IMR-90 (cell line): Measurements from ENCODE around the gene PPFIA2. TPM values are rescaled to one million over a fixed set of nuclear protein-coding genes. Genes with fewer than 3 reads are reported as not detected.

Experiments
- ATAC-seq: fragments of 200-7000 bp; cut with Tn5 transposase; 2 replicates; pipeline ENCODE4 v1.9.1; 2020; ENCODE audit warnings: low read depth, mild to moderate bottlenecking, moderate library complexity
- BruUV-seq: library from RNA; stranded (reverse); fragments of 400-500 nt; replicated peaks from 2 replicates; lab custom pipeline; 2021; lab: Mats Ljungman, UMichigan
- CTCF ChIA-PET: fragments of 300-600 bp; formaldehyde crosslinking; extraction: SDS; loops from one replicate; lab custom pipeline; 2021; ENCODE audit warnings: antibody characterized with exemption; lab: Yijun Ruan, JAX
- POLR2A ChIA-PET: fragments of 300-600 bp; sonication (Branson Sonifier 250); formaldehyde crosslinking; loops from one replicate; lab custom pipeline; 2022; ENCODE audit warnings: antibody characterized with exemption; ENCODE audit not compliant: unreplicated experiment; lab: Charles Lee
- DNase-seq: peaks from one replicate; pipeline ENCODE4 v3.0.0; 2013
- H2AFZ ChIP-seq: replicated peaks from 2 replicates; pipeline ENCODE3; 2013; ENCODE audit warnings: low read length, mild to moderate bottlenecking; ENCODE audit not compliant: poor library complexity
- H2AK5ac ChIP-seq: 2 replicates; pipeline ENCODE4 v1.6.1; 2013; ENCODE audit warnings: low read depth, low read length, inconsistent platforms
- H2AK9ac ChIP-seq: replicated peaks from 2 replicates; pipeline ENCODE3; 2013; ENCODE audit warnings: mild to moderate bottlenecking, low read depth, low read length, moderate library complexity; ENCODE audit not compliant: poor library complexity
- H2BK120ac ChIP-seq: 2 replicates; pipeline ENCODE4 v1.6.1; 2013; ENCODE audit warnings: low read depth, low read length, inconsistent platforms
- H2BK15ac ChIP-seq: 3 replicates; pipeline ENCODE4 v1.6.1; 2013; ENCODE audit warnings: low read depth, low read length, inconsistent platforms
- H2BK20ac ChIP-seq: 2 replicates; pipeline ENCODE4 v1.6.1; 2013; ENCODE audit warnings: low read depth, mild to moderate bottlenecking, inconsistent platforms, low read length, moderate library complexity
- H2BK5ac ChIP-seq: 2 replicates; pipeline ENCODE4 v1.6.1; 2013; ENCODE audit warnings: mild to moderate bottlenecking, low read depth, low read length, inconsistent platforms; ENCODE audit not compliant: poor library complexity, severe bottlenecking
- H3K14ac ChIP-seq: replicated peaks from 2 replicates; pipeline ENCODE4 v1.6.1; 2013; ENCODE audit warnings: low read depth, low read length, inconsistent platforms
- H3K18ac ChIP-seq: 2 replicates; pipeline ENCODE4 v1.6.1; 2013; ENCODE audit warnings: low read depth, low read length, control low read depth
- H3K23ac ChIP-seq: 2 replicates; pipeline ENCODE4 v1.6.1; 2013; ENCODE audit warnings: low read depth, low read length, inconsistent platforms
- H3K27ac ChIP-seq: 2 replicates; pipeline ENCODE4 v1.5.1; 2013; ENCODE audit warnings: mild to moderate bottlenecking, control low read depth, low read length; ENCODE audit not compliant: insufficient read depth
- H3K27me3 ChIP-seq: 2 replicates; pipeline ENCODE4 v1.6.1; 2013; ENCODE audit warnings: low read length; ENCODE audit not compliant: control insufficient read depth, insufficient read depth
- H3K36me3 ChIP-seq: 2 replicates; pipeline ENCODE4 v1.6.1; 2013; ENCODE audit warnings: low read length, mixed read lengths; ENCODE audit not compliant: control insufficient read depth, insufficient read depth
- H3K4ac ChIP-seq: 2 replicates; pipeline ENCODE4 v1.6.1; 2013; ENCODE audit warnings: low read depth, low read length, inconsistent platforms
- H3K4me1 ChIP-seq: 2 replicates; pipeline ENCODE4 v1.6.1; 2013; ENCODE audit warnings: low read length, mixed read lengths; ENCODE audit not compliant: control insufficient read depth, insufficient read depth
- H3K4me2 ChIP-seq: 2 replicates; pipeline ENCODE4 v1.6.1; 2013; ENCODE audit warnings: low read depth, mild to moderate bottlenecking, control low read depth, low read length, moderate library complexity
- H3K4me3 ChIP-seq: 2 replicates; pipeline ENCODE4 v1.5.1; 2013; ENCODE audit warnings: low read depth, mild to moderate bottlenecking, control low read depth, low read length, moderate library complexity; ENCODE audit not compliant: insufficient read depth
- H3K56ac ChIP-seq: 2 replicates; pipeline ENCODE4 v1.6.1; 2013; ENCODE audit warnings: low read length, inconsistent platforms; ENCODE audit not compliant: insufficient read depth; ENCODE audit errors: extremely low read depth
- H3K79me1 ChIP-seq, 2 experiments: 2 replicates each; pipeline ENCODE4 v1.6.1; 2013; ENCODE audit warnings: low read length in 2 of 2, inconsistent platforms in 1 of 2, low read depth in 1 of 2
- H3K9ac ChIP-seq: 2 replicates; pipeline ENCODE4 v1.6.1; 2013; ENCODE audit warnings: low read depth, low read length, control low read depth
- H3K9me1 ChIP-seq: 2 replicates; pipeline ENCODE4 v1.6.1; 2013; ENCODE audit warnings: low read length, inconsistent platforms; ENCODE audit not compliant: insufficient read depth
- H3K9me3 ChIP-seq: 2 replicates; pipeline ENCODE4 v1.6.1; 2013; ENCODE audit warnings: low read length; ENCODE audit not compliant: control insufficient read depth, insufficient read depth
- H4K20me1 ChIP-seq: 2 replicates; pipeline ENCODE4 v1.6.1; 2013; ENCODE audit warnings: low read length, inconsistent platforms; ENCODE audit not compliant: insufficient read depth
- H4K5ac ChIP-seq: 2 replicates; pipeline ENCODE4 v1.6.1; 2013; ENCODE audit warnings: mild to moderate bottlenecking, low read depth, low read length, control low read depth
- H4K8ac ChIP-seq, 2 experiments: 2 replicates each; pipeline ENCODE4 v1.6.1; 2013; ENCODE audit warnings: low read depth in 2 of 2, low read length in 2 of 2, control low read depth in 1 of 2, inconsistent platforms in 1 of 2
- H4K91ac ChIP-seq: 2 replicates; pipeline ENCODE4 v1.6.1; 2013; ENCODE audit warnings: low read depth, low read length, inconsistent platforms; ENCODE audit not compliant: insufficient read depth
- BHLHE40 ChIP-seq: fragments of 150-350 bp; IDR thresholded peaks from 2 replicates; pipeline ENCODE4 v1.6.1; 2016; ENCODE audit warnings: mild to moderate bottlenecking, low read depth, low read length
- CEBPB ChIP-seq: IDR thresholded peaks from 2 replicates; pipeline ENCODE4 v1.6.1; 2012; ENCODE audit warnings: low read depth, low read length, improper control_type of control experiment
- FOS ChIP-seq: fragments of 150-350 bp; IDR thresholded peaks from 2 replicates; pipeline ENCODE4 v1.6.1; 2016; ENCODE audit warnings: low read depth, low read length
- MAFK ChIP-seq: IDR thresholded peaks from 2 replicates; pipeline ENCODE4 v1.6.1; 2012; ENCODE audit warnings: low read depth, low read length, improper control_type of control experiment
- MAZ ChIP-seq: IDR thresholded peaks from 2 replicates; pipeline ENCODE4 v1.6.1; 2012; ENCODE audit warnings: low read depth, mild to moderate bottlenecking, low read length, improper control_type of control experiment, moderate library complexity, borderline replicate concordance
- MXI1 ChIP-seq: IDR thresholded peaks from 2 replicates; pipeline ENCODE4 v1.6.1; 2012; ENCODE audit warnings: low read depth, mild to moderate bottlenecking, low read length, moderate library complexity, borderline replicate concordance
- NFE2L2 ChIP-seq: fragments of 150-350 bp; IDR thresholded peaks from 2 replicates; pipeline ENCODE4 v1.6.1; 2016; ENCODE audit warnings: low read depth, mild to moderate bottlenecking, low read length
- POLR2A ChIP-seq: IDR thresholded peaks from 2 replicates; pipeline ENCODE4 v1.6.1; 2012; ENCODE audit warnings: mild to moderate bottlenecking, low read depth, low read length
- RAD21 ChIP-seq: IDR thresholded peaks from 2 replicates; pipeline ENCODE4 v1.6.1; 2012; ENCODE audit warnings: low read length, improper control_type of control experiment
- RCOR1 ChIP-seq: IDR thresholded peaks from 2 replicates; pipeline ENCODE4 v1.6.1; 2012; ENCODE audit warnings: mild to moderate bottlenecking, low read length, improper control_type of control experiment; ENCODE audit not compliant: insufficient replicate concordance
- RFX5 ChIP-seq: IDR thresholded peaks from 2 replicates; pipeline ENCODE4 v1.8.0; 2012; ENCODE audit warnings: low read depth, mild to moderate bottlenecking, low read length, moderate library complexity
- SMC3 ChIP-seq: fragments of 150-350 bp; IDR thresholded peaks from 2 replicates; pipeline ENCODE4 v1.6.1; 2016; ENCODE audit warnings: low read depth, mild to moderate bottlenecking, antibody characterized with exemption, low read length, moderate library complexity
- USF2 ChIP-seq: fragments of 150-350 bp; IDR thresholded peaks from 2 replicates; pipeline ENCODE4 v1.6.1; 2017; ENCODE audit warnings: mild to moderate bottlenecking, antibody characterized with exemption, low read length, low read depth
- WGBS, 2 experiments: methylation state at CpG; one replicate each; pipeline versions ENCODE4 v1.1.5 to v1.1.7; 2013; ENCODE audit warnings: missing lambda C conversion rate in 2 of 2; ENCODE audit not compliant: insufficient read length in 1 of 2; ENCODE audit errors: extremely low coverage in 2 of 2; 5-methylcytosine and 5-hydroxymethylcytosine counted together
- dilution Hi-C: fragments of 300-500 bp; cut with HindIII; formaldehyde crosslinking; loops from one replicate; pipeline ENCODE4 v1.14.3; 2018; ENCODE audit warnings: low sequenced_read_pairs; ENCODE audit not compliant: unreplicated experiment
- in situ Hi-C: fragments of 300-500 bp; cut with MboI; formaldehyde crosslinking; loops from 3 replicates; pipeline ENCODE4 v1.14.3; 2019; ENCODE audit warnings: low sequenced_read_pairs, inconsistent platforms, mixed read lengths
- intact Hi-C: fragments of 100-400 bp; cut with micrococcal nuclease; formaldehyde crosslinking; loops from 2 replicates; pipeline ENCODE4 v1.10.0; 2022
- polyA plus RNA-seq, 3 experiments: library from polyadenylated mRNA; depleted of rRNA; stranded (reverse); fragments of >200 nt; gene quantifications; 2 replicates each; pipeline ENCODE4 v1.2.3, GENCODE V29; 2012; ENCODE audit warnings: low replicate concordance in 1 of 3
- total RNA-seq: library from RNA; depleted of rRNA; stranded (reverse); fragments of >200 nt; gene quantifications from 2 replicates; pipeline ENCODE4 v1.2.3, GENCODE V29; 2012
- TF ChIP-seq, protein P1 (sequence below): conservative IDR thresholded peaks from 2 replicates; pipeline ENCODE4 v1.5.1; 2012; ENCODE audit warnings: mild to moderate bottlenecking, low read depth, low read length, improper control_type of control experiment
- TF ChIP-seq, protein P2 (sequence below): fragments of 150-350 bp; IDR thresholded peaks from 2 replicates; pipeline ENCODE4 v1.6.1; 2016; ENCODE audit warnings: low read depth, mild to moderate bottlenecking, low read length, moderate library complexity, borderline replicate concordance

PPFIA2 gene
- total and polyA plus RNA-seq, 2 of the 4 experiments (the other 2 are of a cell fraction) = 0.29 to 1.3 TPM

- H3K9me1 ChIP-seq = no peaks in the 10 kb centered on the region
- BruUV-seq = no TSS peak
- no peak overlapping the region for H3K4ac ChIP-seq
- H3K14ac ChIP-seq = no peak overlapping the region
- H2BK120ac ChIP-seq = no peak overlapping the region
- ChIA-PET POLR2A (no interaction called here), CTCF (no interaction called here)
- H3K23ac ChIP-seq = no peak overlapping the region
- no peak overlapping the region for H2AFZ ChIP-seq
- no CpG with 5 or more reads among the region's 1 CpG for WGBS, 2 experiments
- TF ChIP-seq, protein P1, sequence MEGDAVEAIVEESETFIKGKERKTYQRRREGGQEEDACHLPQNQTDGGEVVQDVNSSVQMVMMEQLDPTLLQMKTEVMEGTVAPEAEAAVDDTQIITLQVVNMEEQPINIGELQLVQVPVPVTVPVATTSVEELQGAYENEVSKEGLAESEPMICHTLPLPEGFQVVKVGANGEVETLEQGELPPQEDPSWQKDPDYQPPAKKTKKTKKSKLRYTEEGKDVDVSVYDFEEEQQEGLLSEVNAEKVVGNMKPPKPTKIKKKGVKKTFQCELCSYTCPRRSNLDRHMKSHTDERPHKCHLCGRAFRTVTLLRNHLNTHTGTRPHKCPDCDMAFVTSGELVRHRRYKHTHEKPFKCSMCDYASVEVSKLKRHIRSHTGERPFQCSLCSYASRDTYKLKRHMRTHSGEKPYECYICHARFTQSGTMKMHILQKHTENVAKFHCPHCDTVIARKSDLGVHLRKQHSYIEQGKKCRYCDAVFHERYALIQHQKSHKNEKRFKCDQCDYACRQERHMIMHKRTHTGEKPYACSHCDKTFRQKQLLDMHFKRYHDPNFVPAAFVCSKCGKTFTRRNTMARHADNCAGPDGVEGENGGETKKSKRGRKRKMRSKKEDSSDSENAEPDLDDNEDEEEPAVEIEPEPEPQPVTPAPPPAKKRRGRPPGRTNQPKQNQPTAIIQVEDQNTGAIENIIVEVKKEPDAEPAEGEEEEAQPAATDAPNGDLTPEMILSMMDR = no peak
- TF ChIP-seq SMC3 = no peak
- no peak for TF ChIP-seq RFX5
- no peak for TF ChIP-seq MAZ
- no peak for TF ChIP-seq MAFK
- no peak for TF ChIP-seq USF2
- TF ChIP-seq MXI1 = no peak
- no peak for TF ChIP-seq POLR2A
- TF ChIP-seq NFE2L2 = no peak
- no peak for TF ChIP-seq CEBPB
- TF ChIP-seq RAD21 = no peak
- TF ChIP-seq BHLHE40 = no peak
- TF ChIP-seq RCOR1 = no peak
- no peak for TF ChIP-seq FOS
- TF ChIP-seq, protein P2, sequence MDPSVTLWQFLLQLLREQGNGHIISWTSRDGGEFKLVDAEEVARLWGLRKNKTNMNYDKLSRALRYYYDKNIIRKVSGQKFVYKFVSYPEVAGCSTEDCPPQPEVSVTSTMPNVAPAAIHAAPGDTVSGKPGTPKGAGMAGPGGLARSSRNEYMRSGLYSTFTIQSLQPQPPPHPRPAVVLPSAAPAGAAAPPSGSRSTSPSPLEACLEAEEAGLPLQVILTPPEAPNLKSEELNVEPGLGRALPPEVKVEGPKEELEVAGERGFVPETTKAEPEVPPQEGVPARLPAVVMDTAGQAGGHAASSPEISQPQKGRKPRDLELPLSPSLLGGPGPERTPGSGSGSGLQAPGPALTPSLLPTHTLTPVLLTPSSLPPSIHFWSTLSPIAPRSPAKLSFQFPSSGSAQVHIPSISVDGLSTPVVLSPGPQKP = no peak
- no peak overlapping the region for H2BK15ac ChIP-seq
- H3K18ac ChIP-seq = no peak overlapping the region
- no peak overlapping the region for H4K5ac ChIP-seq
- H4K8ac ChIP-seq = no peak overlapping the region
- H3K56ac ChIP-seq = no peak overlapping the region
- dilution Hi-C loops = no loop called here
- no peaks in the 10 kb centered on the region; the same call in 1 of the 2 replicates for H3K9me3 ChIP-seq
- DNase-seq (no peak), ATAC-seq (no peak)
- H3K27ac ChIP-seq = no peak overlapping the region
- no peak overlapping the region for H2BK20ac ChIP-seq
- H3K36me3 ChIP-seq = no peaks in the 10 kb centered on the region
- H3K79me1 ChIP-seq = no peaks in the 10 kb centered on the region
- H4K20me1 ChIP-seq = no peaks in the 10 kb centered on the region
- no peak overlapping the region for H3K9ac ChIP-seq
- intact Hi-C loops = no loop called here
- no peak overlapping the region for H3K4me3 ChIP-seq
- no peak overlapping the region for H2BK5ac ChIP-seq
- H4K91ac ChIP-seq = no peak overlapping the region
- H2AK5ac ChIP-seq = no peak overlapping the region
- H2AK9ac ChIP-seq = no peak overlapping the region
- no peaks in the 10 kb centered on the region for H3K4me1 ChIP-seq
- no peaks in the 10 kb centered on the region for H3K27me3 ChIP-seq
- no peak overlapping the region for H3K4me2 ChIP-seq
- in situ Hi-C loops = no loop called here
Observed at GRCh38 chr12:81683881-81684280, 75.3 kb downstream of the PPFIA2 start.
